ENCODE data around the gene SDK1.

SDK1 gene

GRCh38 chr7:4093035-4093434 is 792.0 kb downstream of the SDK1 start (continued):
- TF ChIP-seq ZNF518A (tag by site-specific recombination; conservative IDR thresholded peaks at IDR 0.05; ENCODE audit: low read depth): no peak
- TF ChIP-seq FEZF1 (tag by site-specific recombination; IDR thresholded peaks at IDR 0.05): no peak
- no peak for TF ChIP-seq ZNF174 (tag by site-specific recombination; IDR thresholded peaks at IDR 0.05)
- no peak for TF ChIP-seq ZNF837 (tag by site-specific recombination; IDR thresholded peaks at IDR 0.05)
- TF ChIP-seq ZNF843 (tag by site-specific recombination; IDR thresholded peaks at IDR 0.05): no peak
- no peak for TF ChIP-seq SETDB1 (IDR thresholded peaks at IDR 0.05; ENCODE audit: insufficient read length, low read length)
- no peak for TF ChIP-seq IKZF3 (tag by site-specific recombination; IDR thresholded peaks at IDR 0.05)
- no peak for TF ChIP-seq ZBTB6 (tag by site-specific recombination; IDR thresholded peaks at IDR 0.05)
- TF ChIP-seq OVOL3 (tag by site-specific recombination; IDR thresholded peaks at IDR 0.05): no peak

GRCh38 chr7:4093483-4093882 is 792.4 kb downstream of the SDK1 start:
- no peaks in the 10 kb centered on the region for H3K36me3 ChIP-seq (ENCODE audit: control insufficient read depth in 2 of 2, insufficient read depth in 1 of 2, low read length in 2 of 2)
- ChIA-PET CTCF (no interaction called here), POLR2A (no interaction called here)
- H3K4me3 ChIP-seq (ENCODE audit: low read depth, low read length): no peak overlapping the region
- no peaks in the 10 kb centered on the region for H3K4me1 ChIP-seq (ENCODE audit: control insufficient read depth, insufficient read depth, low read length)
- no peaks in the 10 kb centered on the region for H3K9me3 ChIP-seq (ENCODE audit: control insufficient read depth, insufficient read depth, low read depth, low read length)
- no peak overlapping the region for H3K27ac ChIP-seq (ENCODE audit: extremely low read depth, low read depth, low read length)
- TF ChIP-seq YY1 (tag by site-specific recombination; IDR thresholded peaks at IDR 0.05) (no peak), ZNF747 (tag by site-specific recombination; IDR thresholded peaks at IDR 0.05) (no peak), ZNF501 (tag by site-specific recombination; IDR thresholded peaks at IDR 0.05) (no peak), ZNF157 (tag by site-specific recombination; IDR thresholded peaks at IDR 0.05) (no peak), GLIS2 (tag by site-specific recombination; IDR thresholded peaks at IDR 0.05) (no peak), BCL6B (tag by site-specific recombination; IDR thresholded peaks at IDR 0.05) (no peak), ZBTB26 (tag by site-specific recombination; optimal IDR thresholded peaks at IDR 0.05) (no peak), ZNF660 (tag by site-specific recombination; IDR thresholded peaks at IDR 0.05) (no peak), ZNF362 (tag by site-specific recombination; IDR thresholded peaks at IDR 0.05) (no peak), INSM2 (tag by site-specific recombination; IDR thresholded peaks at IDR 0.05) (no peak), KLF16 (tag by site-specific recombination; IDR thresholded peaks at IDR 0.05) (no peak), ZNF280D (tag by site-specific recombination; IDR thresholded peaks at IDR 0.05) (no peak)

All from HEK293 (cell line).